H9 (cell line): Measurements from ENCODE around the gene FAM110C. TPM values are rescaled to one million over a fixed set of nuclear protein-coding genes. Genes with fewer than 3 reads are reported as not detected.

Experiments
- DNase-seq: peaks from one replicate; pipeline ENCODE4 v3.0.0-alpha.2; 2017
- H2AFZ ChIP-seq: one replicate; pipeline ENCODE4 v1.6.1; 2013; ENCODE audit warnings: mild to moderate bottlenecking, low read length, control low read depth, moderate library complexity
- H2AK5ac ChIP-seq: 2 replicates; pipeline ENCODE4 v1.6.1; 2013; ENCODE audit warnings: low read length, control low read depth, mixed read lengths; ENCODE audit not compliant: insufficient read length
- H2BK120ac ChIP-seq: one replicate; pipeline ENCODE4 v1.6.1; 2013; ENCODE audit warnings: low read depth, mild to moderate bottlenecking, low read length, control low read depth, inconsistent platforms; ENCODE audit not compliant: poor library complexity, severe bottlenecking
- H2BK12ac ChIP-seq: 2 replicates; pipeline ENCODE4 v1.6.1; 2013; ENCODE audit warnings: low read length, control low read depth, mixed read lengths, low read depth; ENCODE audit not compliant: insufficient read length
- H2BK15ac ChIP-seq: 2 replicates; pipeline ENCODE4 v1.6.1; 2013; ENCODE audit warnings: low read depth, low read length, control low read depth
- H2BK20ac ChIP-seq: one replicate; pipeline ENCODE4 v1.6.1; 2013; ENCODE audit warnings: low read depth, mild to moderate bottlenecking, low read length, control low read depth, inconsistent platforms; ENCODE audit not compliant: poor library complexity, severe bottlenecking
- H2BK5ac ChIP-seq: 2 replicates; pipeline ENCODE4 v1.6.1; 2013; ENCODE audit warnings: low read length, control low read depth, mixed read lengths; ENCODE audit not compliant: insufficient read length
- H3K14ac ChIP-seq: 2 replicates; pipeline ENCODE4 v1.6.1; 2013; ENCODE audit warnings: low read length, control low read depth; ENCODE audit not compliant: insufficient read depth
- H3K18ac ChIP-seq: 2 replicates; pipeline ENCODE4 v1.6.1; 2013; ENCODE audit warnings: low read depth, mild to moderate bottlenecking, mixed read lengths, low read length, control low read depth; ENCODE audit not compliant: insufficient read length
- H3K23ac ChIP-seq: 2 replicates; pipeline ENCODE4 v1.6.1; 2013; ENCODE audit warnings: low read length, control low read depth, mixed read lengths, low read depth; ENCODE audit not compliant: insufficient read length
- H3K23me2 ChIP-seq: 2 replicates; pipeline ENCODE4 v1.6.1; 2013; ENCODE audit warnings: low read depth, mild to moderate bottlenecking, mixed read lengths, low read length, control low read depth; ENCODE audit not compliant: insufficient read length, poor library complexity, severe bottlenecking
- H3K27ac ChIP-seq: 2 replicates; pipeline ENCODE4 v1.5.1; 2013; ENCODE audit warnings: low read length, control low read depth, mixed read lengths, low read depth; ENCODE audit not compliant: insufficient read length
- H3K27me3 ChIP-seq: 2 replicates; pipeline ENCODE4 v1.6.1; 2013; ENCODE audit warnings: low read length, control low read depth, inconsistent platforms; ENCODE audit not compliant: insufficient read depth
- H3K4ac ChIP-seq: 2 replicates; pipeline ENCODE4 v1.6.1; 2013; ENCODE audit warnings: low read depth, mild to moderate bottlenecking, control low read depth, inconsistent platforms, low read length, moderate library complexity
- H3K4me1 ChIP-seq: 2 replicates; pipeline ENCODE4 v1.6.1; 2013; ENCODE audit warnings: low read length, control low read depth, inconsistent platforms; ENCODE audit not compliant: insufficient read depth
- H3K4me2 ChIP-seq: 2 replicates; pipeline ENCODE4 v1.6.1; 2013; ENCODE audit warnings: low read length, control low read depth, mixed read lengths; ENCODE audit not compliant: insufficient read length, insufficient read depth
- H3K56ac ChIP-seq: 2 replicates; pipeline ENCODE4 v1.6.1; 2013; ENCODE audit warnings: low read depth, mild to moderate bottlenecking, mixed read lengths, low read length, control low read depth; ENCODE audit not compliant: insufficient read length
- H3K79me1 ChIP-seq: 2 replicates; pipeline ENCODE4 v1.6.1; 2013; ENCODE audit warnings: low read depth, mild to moderate bottlenecking, moderate library complexity, low read length, control low read depth, inconsistent platforms; ENCODE audit not compliant: insufficient read depth, poor library complexity, severe bottlenecking
- H3K79me2 ChIP-seq: 2 replicates; pipeline ENCODE4 v1.6.1; 2013; ENCODE audit warnings: low read length, control low read depth, inconsistent platforms; ENCODE audit not compliant: insufficient read depth
- H3K9ac ChIP-seq: 2 replicates; pipeline ENCODE4 v1.6.1; 2013; ENCODE audit warnings: low read length, control low read depth, mixed read lengths; ENCODE audit not compliant: insufficient read length; ENCODE audit errors: extremely low read depth
- H3K9me3 ChIP-seq: one replicate; pipeline ENCODE4 v1.6.1; 2013; ENCODE audit warnings: low read depth, low read length, inconsistent platforms; ENCODE audit not compliant: control insufficient read depth
- H3T11ph ChIP-seq: one replicate; pipeline ENCODE4 v1.6.1; 2013; ENCODE audit warnings: mild to moderate bottlenecking, low read length, control low read depth, inconsistent platforms
- H4K20me1 ChIP-seq: one replicate; pipeline ENCODE4 v1.6.1; 2013; ENCODE audit not compliant: control insufficient read depth, insufficient read length, insufficient read depth
- H4K5ac ChIP-seq: 2 replicates; pipeline ENCODE4 v1.6.1; 2013; ENCODE audit warnings: low read depth, mild to moderate bottlenecking, mixed read lengths, low read length, control low read depth; ENCODE audit not compliant: insufficient read length
- H4K8ac ChIP-seq: replicated peaks from 2 replicates; pipeline ENCODE4 v1.6.1; 2013; ENCODE audit warnings: low read length, control low read depth, mixed read lengths, low read depth; ENCODE audit not compliant: insufficient read length
- H4K91ac ChIP-seq: 2 replicates; pipeline ENCODE4 v1.6.1; 2013; ENCODE audit warnings: low read depth, mild to moderate bottlenecking, moderate library complexity, mixed read lengths, low read length, control low read depth; ENCODE audit not compliant: insufficient read length
- H3K27ac Mint-ChIP-seq, 3 experiments: 2 replicates in 2 of 3; 3 replicates in 1 of 3; pipeline ENCODE4 v1.8.0; 2020 to 2021; ENCODE audit warnings: mixed read lengths in 3 of 3, mild to moderate bottlenecking in 1 of 3, moderate library complexity in 1 of 3
- H3K27me3 Mint-ChIP-seq: 2 replicates; pipeline ENCODE4 v1.8.0; 2021; ENCODE audit warnings: low read depth, mild to moderate bottlenecking, moderate library complexity, mixed read lengths
- H3K36me3 Mint-ChIP-seq, 3 experiments: 2 replicates in 2 of 3; 3 replicates in 1 of 3; pipeline ENCODE4 v1.8.0; 2020 to 2021; ENCODE audit warnings: low read depth in 3 of 3, mixed read lengths in 3 of 3; ENCODE audit not compliant: insufficient read depth in 1 of 3
- H3K4me1 Mint-ChIP-seq, 2 experiments: 2 replicates each; pipeline ENCODE4 v1.8.0; 2020; ENCODE audit warnings: mixed read lengths in 2 of 2
- H3K4me3 Mint-ChIP-seq, 2 experiments: 2 replicates in 1 of 2; 3 replicates in 1 of 2; pipeline ENCODE4 v1.8.0; 2020 to 2021; ENCODE audit warnings: mild to moderate bottlenecking in 2 of 2, mixed read lengths in 2 of 2, moderate library complexity in 1 of 2
- H3K9me3 Mint-ChIP-seq, 2 experiments: 2 replicates in 1 of 2; 3 replicates in 1 of 2; pipeline ENCODE4 v1.8.0; 2020; ENCODE audit warnings: mild to moderate bottlenecking in 2 of 2, mixed read lengths in 2 of 2, moderate library complexity in 1 of 2
- WGBS: extraction: QIAGEN DNeasy Blood & Tissue Kit; methylation state at CpG from one replicate; pipeline ENCODE4 v1.1.7; 2013; ENCODE audit warnings: missing lambda C conversion rate, low lambda C conversion rate, mixed read lengths; ENCODE audit not compliant: insufficient read length; ENCODE audit errors: extremely low coverage; 5-methylcytosine and 5-hydroxymethylcytosine counted together
- total RNA-seq: library from RNA; stranded (reverse); gene quantifications from 2 replicates; pipeline ENCODE4 v1.2.1, GENCODE V29; 2021
- TF ChIP-seq, protein P1 (sequence below): fragments of 200-600 bp; sonication (generic); conservative IDR thresholded peaks from 3 replicates; pipeline ENCODE4 v1.8.0; 2021; ENCODE audit warnings: antibody characterized with exemption, mild to moderate bottlenecking

The FAM110C gene
- total RNA-seq, 1 experiment from 2014 or later: 3.4 TPM

DNA sequence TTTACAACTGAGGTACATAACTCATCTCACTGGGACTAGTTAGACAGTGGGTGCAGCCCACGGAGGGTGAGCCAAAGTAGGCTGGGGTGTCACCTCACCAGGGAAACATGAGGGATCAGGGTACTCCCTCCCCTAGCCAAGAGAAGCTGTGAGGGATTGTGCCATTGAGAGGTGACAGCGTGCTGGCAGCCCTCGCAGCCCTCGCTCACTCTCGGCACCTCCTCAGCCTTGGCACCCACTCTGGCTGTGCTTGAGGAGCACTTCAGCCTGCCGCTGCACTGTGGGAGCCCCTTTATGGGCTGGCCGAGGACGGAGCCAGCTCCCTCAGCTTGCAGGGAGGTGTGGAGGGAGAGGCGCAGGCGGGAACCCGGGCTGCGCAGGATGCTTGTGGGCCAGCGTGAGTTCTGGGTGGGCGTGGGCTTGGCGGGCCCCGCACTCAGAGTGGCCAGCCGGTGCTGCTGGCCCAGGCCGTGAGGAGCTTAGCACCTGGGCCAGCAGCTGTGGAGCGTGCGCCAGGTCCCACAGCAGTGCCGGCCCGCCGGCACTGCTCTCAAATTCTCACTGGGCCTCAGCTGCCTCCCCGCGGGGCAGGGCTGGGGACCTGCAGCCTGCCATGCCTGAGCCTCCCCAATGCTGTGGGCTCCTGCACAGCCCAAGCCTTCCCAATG lies 44.5 kb upstream of the FAM110C start:
- H2AFZ ChIP-seq: no peak overlapping the region

More for the DNA sequence above, 44.5 kb upstream of the FAM110C start:
- Histone ChIP-seq H3K23ac (no peak overlapping the region), H2BK20ac (no peak overlapping the region), H3K18ac (no peak overlapping the region), H3K23me2 (no peaks in the 10 kb centered on the region), H4K91ac (no peak overlapping the region), H4K20me1 (no peaks in the 10 kb centered on the region), H2AK5ac (no peak overlapping the region), H3K9ac (no peak overlapping the region), H3K9me3 (no peaks in the 10 kb centered on the region), H4K5ac (no peak overlapping the region), H3K14ac (no peak overlapping the region), H3K79me2 (no peaks in the 10 kb centered on the region), H3T11ph (no peak overlapping the region), H3K4ac (no peak overlapping the region), H4K8ac (no peak overlapping the region), H3K79me1 (no peaks in the 10 kb centered on the region), H3K27me3 (no peaks in the 10 kb centered on the region), H3K27ac (no peak overlapping the region), H2BK15ac (no peak overlapping the region), H2BK5ac (no peak overlapping the region), H3K56ac (no peak overlapping the region), H3K4me1 (no peaks in the 10 kb centered on the region), H3K4me2 (no peak overlapping the region), H2BK120ac (no peak overlapping the region), H2BK12ac (no peak overlapping the region)
- Mint-ChIP-seq H3K9me3 (peaks cover 4 to 10% of the 10 kb centered on the region in 2 experiments; a peak in 3 of 5 replicates), H3K4me3 (no peak overlapping the region; a peak in 1 of 5 replicates), H3K27ac (no peak overlapping the region), H3K4me1 (peaks cover 2% of the 10 kb centered on the region in 2 experiments; a peak in 2 of 4 replicates), H3K27me3 (no peaks in the 10 kb centered on the region; the same call in none of the 2 replicates), H3K36me3 (peaks cover 0 to 4% (median 0%) of the 10 kb centered on the region in 3 experiments; a peak in 2 of 7 replicates)
- no peak for DNase-seq
- TF ChIP-seq, protein P1, sequence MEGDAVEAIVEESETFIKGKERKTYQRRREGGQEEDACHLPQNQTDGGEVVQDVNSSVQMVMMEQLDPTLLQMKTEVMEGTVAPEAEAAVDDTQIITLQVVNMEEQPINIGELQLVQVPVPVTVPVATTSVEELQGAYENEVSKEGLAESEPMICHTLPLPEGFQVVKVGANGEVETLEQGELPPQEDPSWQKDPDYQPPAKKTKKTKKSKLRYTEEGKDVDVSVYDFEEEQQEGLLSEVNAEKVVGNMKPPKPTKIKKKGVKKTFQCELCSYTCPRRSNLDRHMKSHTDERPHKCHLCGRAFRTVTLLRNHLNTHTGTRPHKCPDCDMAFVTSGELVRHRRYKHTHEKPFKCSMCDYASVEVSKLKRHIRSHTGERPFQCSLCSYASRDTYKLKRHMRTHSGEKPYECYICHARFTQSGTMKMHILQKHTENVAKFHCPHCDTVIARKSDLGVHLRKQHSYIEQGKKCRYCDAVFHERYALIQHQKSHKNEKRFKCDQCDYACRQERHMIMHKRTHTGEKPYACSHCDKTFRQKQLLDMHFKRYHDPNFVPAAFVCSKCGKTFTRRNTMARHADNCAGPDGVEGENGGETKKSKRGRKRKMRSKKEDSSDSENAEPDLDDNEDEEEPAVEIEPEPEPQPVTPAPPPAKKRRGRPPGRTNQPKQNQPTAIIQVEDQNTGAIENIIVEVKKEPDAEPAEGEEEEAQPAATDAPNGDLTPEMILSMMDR: no peak
- WGBS: no CpG with 5 or more reads among the region's 25 CpGs
